ENCODE measurements around the gene ANKRD10. TPM values are rescaled to one million over a fixed set of nuclear protein-coding genes. Genes with fewer than 3 reads are reported as not detected.

ANKRD10 gene
- total and polyA plus RNA-seq, 10 of the 15 experiments (the other 5 are each of a cell fraction or from before 2014, with no cell fraction given) = 47.1 to 199 (median 97.2) TPM

- WGBS (ENCODE audit: insufficient coverage, insufficient replicate concordance, low lambda C conversion rate, missing lambda C conversion rate) = 8% methylated on average over 6 of the region's 6 CpGs
- no peaks in the 10 kb centered on the region for H3K27me3 ChIP-seq (replicated peaks in 1 of 2; ENCODE audit: control insufficient read depth in 2 of 2, insufficient read depth in 2 of 2, low read length in 1 of 2)
- no peak overlapping the region for H3K9ac ChIP-seq (ENCODE audit: control insufficient read depth, insufficient read depth, low read length)
- H4K20me1 ChIP-seq (ENCODE audit: control insufficient read depth, insufficient read depth) = no peaks in the 10 kb centered on the region
- ChIA-PET RAD21 (ENCODE audit: unreplicated experiment) (no interaction called here), POLR2A (no interaction called here), SMC1A (ENCODE audit: uncharacterized antibody, unreplicated experiment) (interaction anchor here (1.0 kb wide), 1 partner anchor 81 kb away, joined by 3 read pairs; no protein-coding TSS in a partner anchor), CTCF (no interaction called here)
- H3K36me3 ChIP-seq (ENCODE audit: control insufficient read depth in 2 of 2, insufficient read depth in 2 of 2, low read length in 1 of 2) = no peaks in the 10 kb centered on the region
- peak overlapping the region; percentile 45; the same call in 1 of the 2 replicates for H3K27ac ChIP-seq (ENCODE audit: control insufficient read depth, insufficient read depth)
- no peak for DNase-seq (ENCODE audit: low read depth, low spot score)
- H3K9me3 ChIP-seq (replicated peaks; ENCODE audit: control insufficient read depth, insufficient read depth, low read length) = peaks cover 7% of the 10 kb centered on the region; the same call in 2 of the 3 replicates
- no peaks in the 10 kb centered on the region for H3K79me2 ChIP-seq (ENCODE audit: control insufficient read depth, insufficient read depth, low read length)
- TF ChIP-seq ZNF207 (IDR thresholded peaks at IDR 0.05; ENCODE audit: borderline replicate concordance) (no peak), MTA2 (IDR thresholded peaks at IDR 0.05; ENCODE audit: low read depth) (no peak), HDAC2 (IDR thresholded peaks at IDR 0.05) (no peak), CBX5 (IDR thresholded peaks at IDR 0.05; ENCODE audit: low read depth) (no peak), SREBF1 (IDR thresholded peaks at IDR 0.05; ENCODE audit: low read length) (no peak), ZNF24 (IDR thresholded peaks at IDR 0.05) (no peak), USF2 (IDR thresholded peaks at IDR 0.05; ENCODE audit: borderline replicate concordance, low read depth, low read length) (no peak), NFXL1 (IDR thresholded peaks at IDR 0.05; ENCODE audit: borderline replicate concordance) (no peak), CHD2 (IDR thresholded peaks at IDR 0.05; ENCODE audit: borderline replicate concordance, low read depth, low read length) (no peak), RFX5 (IDR thresholded peaks at IDR 0.05; ENCODE audit: low read depth, low read length) (no peak), TCF3 (IDR thresholded peaks at IDR 0.05; ENCODE audit: borderline replicate concordance, insufficient read depth, low read depth, low read length) (no peak), SUZ12 (IDR thresholded peaks at IDR 0.05; ENCODE audit: unreplicated experiment) (no peak), MTA3 (IDR thresholded peaks at IDR 0.05; ENCODE audit: borderline replicate concordance, low read length) (no peak), USF1 (IDR thresholded peaks at IDR 0.05; ENCODE audit: borderline replicate concordance, extremely low read length, insufficient read depth, low read depth, low read length) (no peak), NR2C1 (IDR thresholded peaks at IDR 0.05) (no peak), E4F1 (IDR thresholded peaks at IDR 0.05; ENCODE audit: borderline replicate concordance, partially characterized antibody) (no peak), ATF3 (IDR thresholded peaks at IDR 0.05; ENCODE audit: borderline replicate concordance, extremely low read depth, low read depth, low read length) (no peak), EZH2 (IDR thresholded peaks at IDR 0.05; ENCODE audit: borderline replicate concordance, control insufficient read depth, low read depth, low read length) (no peak), ZNF622 (IDR thresholded peaks at IDR 0.05) (no peak)
- H2AFZ ChIP-seq (ENCODE audit: control insufficient read depth, low read depth, low read length) = no peak overlapping the region
- H3K4me2 ChIP-seq (ENCODE audit: control insufficient read depth, insufficient read depth) = no peak overlapping the region
- in situ Hi-C loops (cut with MboI) = no loop called here
- intact Hi-C loops (cut with micrococcal nuclease; ENCODE audit: unreplicated experiment) = loop anchor here (1.0 kb wide), 1 partner anchor 49 kb away; the partner anchor contains the start of gene ANKRD10
- no TSS peak for BruUV-seq (replicated peaks)
- peak; percentile 58; the same call in 1 of the 3 replicates for ATAC-seq
- no peak for FAIRE-seq
- H3K4me3 ChIP-seq = no peak overlapping the region
- peaks cover 4% of the 10 kb centered on the region; the same call in 1 of the 2 replicates for H3K4me1 ChIP-seq (ENCODE audit: control insufficient read depth, insufficient read depth, low read length)
Measured at GRCh38 chr13:110964229-110965037, 49.6 kb upstream of the ANKRD10 start.
